GM10266 (cell line): Measurements from ENCODE around the gene NQO2.

Source experiments
- DNase-seq: peaks from one replicate; pipeline ENCODE4 v3.0.0; 2012; ENCODE audit errors: extremely low spot score
- CTCF ChIP-seq: IDR thresholded peaks from 2 replicates; pipeline ENCODE4 v1.5.1; 2012; ENCODE audit warnings: mild to moderate bottlenecking, low read depth; ENCODE audit not compliant: control insufficient read depth, insufficient read depth; ENCODE audit errors: missing control alignments

The NQO2 gene

GRCh38 chr6:2962636-2963035 is 37.1 kb upstream of the NQO2 start:
- TF ChIP-seq CTCF = no peak

DNA sequence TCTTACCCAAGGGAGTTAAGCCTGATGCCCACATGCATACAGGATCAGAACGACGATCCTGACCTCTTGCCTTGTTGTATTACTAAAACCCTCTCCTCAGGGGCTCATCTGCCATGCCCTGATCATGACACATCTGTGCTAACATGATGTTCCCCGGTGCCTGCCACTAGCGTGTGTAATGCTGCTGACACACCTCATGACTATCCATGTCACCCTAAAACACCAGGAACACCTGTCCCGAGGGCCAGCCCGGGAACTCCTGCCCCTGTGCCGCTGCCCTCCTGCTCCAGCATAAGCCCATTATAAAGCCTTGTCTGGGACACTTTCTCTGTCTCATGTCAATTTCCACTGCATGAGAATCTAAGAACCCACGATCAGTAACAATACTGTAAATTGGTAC is 35.9 kb upstream of the NQO2 start:
- no peak for TF ChIP-seq CTCF
- DNase-seq = no peak

More at GRCh38 chr6:2962636-2963035, 37.1 kb upstream of the NQO2 start:
- DNase-seq = no peak

GRCh38 chr6:2964793-2965505 is 34.7 kb upstream of the NQO2 start:
- no peak for DNase-seq
- no peak for TF ChIP-seq CTCF

DNA sequence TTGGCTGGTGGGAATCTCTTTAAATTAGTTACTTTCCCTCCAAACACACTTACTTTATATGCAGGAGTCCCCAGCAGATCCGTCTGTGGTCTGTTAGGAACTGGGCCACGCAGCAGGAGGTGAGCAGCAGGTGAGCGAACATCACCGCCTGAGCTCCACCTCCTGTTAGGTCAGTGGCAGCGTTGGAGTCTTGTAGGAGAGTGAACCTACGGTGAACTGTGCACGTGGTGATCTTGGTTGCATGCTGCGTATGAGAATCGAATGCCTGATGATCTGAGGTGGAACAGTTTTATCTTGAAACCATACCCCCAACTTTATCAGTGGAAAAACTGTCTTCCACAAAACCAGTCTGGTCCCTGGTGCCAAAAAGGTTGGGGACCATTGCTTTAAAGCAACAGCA is 33.3 kb upstream of the NQO2 start:
- TF ChIP-seq CTCF = no peak
- DNase-seq = no peak

DNA sequence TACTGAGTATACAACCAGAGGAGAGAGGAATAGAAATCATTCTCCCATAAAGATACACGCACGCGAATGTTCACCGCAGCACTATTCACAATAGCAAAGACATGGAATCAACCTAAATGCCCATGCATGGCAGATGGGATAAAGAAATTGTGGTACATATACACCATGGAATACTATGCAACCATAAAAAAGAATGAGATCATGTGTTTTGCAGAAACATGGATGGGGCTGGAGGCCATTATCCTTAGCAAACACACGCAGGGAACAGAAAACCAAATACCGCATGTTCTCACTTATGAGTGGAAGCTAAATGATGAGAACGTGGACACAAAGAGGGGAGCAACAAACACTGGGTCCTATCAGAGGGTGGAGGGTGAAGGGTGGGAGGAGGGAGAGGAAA is 31.8 kb upstream of the NQO2 start:
- no peak for TF ChIP-seq CTCF
- no peak for DNase-seq

DNA sequence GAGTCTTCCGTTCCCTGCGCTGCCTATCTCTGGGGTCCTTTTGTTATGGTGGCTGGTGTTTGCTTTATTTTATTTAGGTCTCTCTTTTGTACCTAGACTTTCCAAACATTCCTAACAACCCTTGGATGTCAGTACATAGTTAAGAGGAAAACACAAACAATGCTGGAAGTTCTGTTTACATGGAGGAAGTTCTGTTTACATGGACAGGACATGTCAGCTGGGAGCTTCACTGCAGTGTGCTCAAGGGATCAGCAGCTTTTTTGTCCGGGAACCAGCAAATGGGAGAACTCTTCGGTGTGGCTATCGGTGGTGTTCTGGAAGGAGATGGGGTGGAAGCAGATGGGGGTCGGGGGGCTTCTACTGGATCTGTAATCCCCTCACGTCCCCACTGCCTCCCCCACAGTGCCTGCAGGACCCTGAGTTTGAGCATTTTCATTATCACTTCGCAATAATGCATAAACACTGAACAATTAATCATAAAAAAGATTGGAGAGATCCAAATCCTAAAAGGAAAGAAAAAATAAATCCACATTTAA is 31.0 kb upstream of the NQO2 start:
- DNase-seq = no peak

More for the DNA sequence above, 31.0 kb upstream of the NQO2 start:
- TF ChIP-seq CTCF = no peak
